C1 segment of cervical spinal cord (tissue), 14 donors: Measurements from ENCODE around the gene CIART.
"Not testable (repeated sequence)": the region's sequence is repeated elsewhere in the genome, so short reads cannot be mapped to it uniquely, and the experiment has no call there.

Experiments
- DNase-seq, 14 donors: peaks; one replicate each; lab custom pipeline; 2025; lab: John Stamatoyannopoulos, UW

Gene CIART, protein sequence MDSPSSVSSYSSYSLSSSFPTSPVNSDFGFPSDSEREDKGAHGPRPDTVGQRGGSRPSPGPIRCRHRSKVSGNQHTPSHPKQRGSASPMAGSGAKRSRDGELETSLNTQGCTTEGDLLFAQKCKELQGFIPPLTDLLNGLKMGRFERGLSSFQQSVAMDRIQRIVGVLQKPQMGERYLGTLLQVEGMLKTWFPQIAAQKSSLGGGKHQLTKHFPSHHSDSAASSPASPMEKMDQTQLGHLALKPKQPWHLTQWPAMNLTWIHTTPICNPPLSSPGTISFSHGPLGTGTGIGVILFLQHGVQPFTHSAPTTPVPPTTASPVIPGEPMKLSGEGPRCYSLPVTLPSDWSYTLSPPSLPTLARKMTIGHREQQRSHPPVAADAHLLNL

DNA sequence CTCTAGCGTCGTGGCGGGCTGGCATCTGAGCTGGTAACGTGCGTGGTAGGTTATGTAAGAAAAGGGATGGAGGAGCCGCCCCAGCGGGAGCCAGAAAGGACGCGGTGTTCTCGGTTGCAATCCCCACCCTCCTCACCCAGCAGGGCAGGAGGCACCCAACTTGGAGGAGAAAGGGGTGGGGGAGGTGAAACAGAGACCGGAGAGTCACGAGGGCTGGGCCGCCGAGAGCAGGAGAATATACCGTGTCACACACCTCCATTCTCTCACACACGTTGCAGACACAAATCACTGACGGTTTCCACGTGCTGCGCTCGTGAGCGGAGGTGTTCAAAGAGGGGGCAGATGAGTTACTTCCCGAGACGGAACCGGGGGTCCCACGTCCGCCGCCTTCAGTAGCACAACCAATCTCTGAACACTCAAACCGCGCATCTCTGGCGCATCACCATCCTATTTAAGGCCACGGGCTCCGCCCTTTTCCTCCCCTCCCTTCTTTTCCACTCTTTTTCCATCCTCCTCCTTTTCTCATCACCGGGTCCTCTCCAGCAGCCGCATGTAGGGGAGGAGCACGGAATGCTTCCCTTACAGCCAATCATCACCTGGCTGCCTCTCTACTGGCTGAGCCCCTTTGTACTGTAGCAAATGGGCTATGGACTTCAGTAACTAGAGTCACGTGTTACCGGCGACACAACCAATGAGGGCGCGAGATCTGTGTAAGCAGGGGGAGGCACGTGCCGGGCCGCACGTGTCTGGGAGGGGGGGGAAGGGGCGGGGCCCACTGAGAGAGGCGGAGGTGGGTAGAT lies at the start of gene CIART:
CIART (plus strand) TSS at position 797 of the 800 bp plus-strand sequence. CDS start 714 bp downstream, outside the sequence.
- DNase-seq, result peak in 13 of 14 donors; percentile 71 to 98 (median 88)

GRCh38 chr1:150232921-150233320 lies 49.4 kb upstream of the CIART start:
- not testable (repeated sequence) for DNase-seq

- peak in 3 of 14 donors; percentile 4 to 45 (median 20) for DNase-seq
Observed at GRCh38 chr1:150233359-150234308, 48.7 kb upstream of the CIART start.

- DNase-seq, result no peak
Observed at GRCh38 chr1:150234309-150234565, 48.1 kb upstream of the CIART start.

- peak in 13 of 14 donors; percentile 9 to 83 (median 66) for DNase-seq
Observed at GRCh38 chr1:150234566-150235293, 47.6 kb upstream of the CIART start.

DNA sequence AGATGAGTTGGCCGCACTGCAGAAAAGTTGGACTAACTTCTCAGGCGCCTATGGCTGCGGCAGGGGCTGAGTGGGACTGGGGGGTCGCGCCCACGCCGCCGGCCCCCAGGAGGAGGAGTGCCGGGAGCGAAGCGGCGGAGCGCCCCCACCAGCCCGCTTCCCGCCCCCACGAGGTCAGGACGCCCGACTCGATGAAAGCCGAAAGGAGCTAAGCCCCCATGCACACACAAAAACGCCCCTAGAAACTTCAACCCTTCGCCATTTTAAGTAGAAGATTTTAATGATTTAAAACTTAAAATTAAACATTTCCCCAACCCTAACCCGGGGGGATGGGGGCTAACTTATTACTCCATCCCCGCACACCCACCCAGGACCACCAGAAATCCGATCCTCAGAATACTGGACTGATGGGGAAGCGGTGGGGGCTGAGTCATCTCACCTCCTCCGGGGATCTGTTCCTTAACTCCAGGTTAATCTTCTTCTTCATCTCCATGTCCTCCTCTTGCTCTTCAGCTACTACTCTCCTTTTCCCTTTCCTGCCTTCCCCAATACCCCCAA lies 47.0 kb upstream of the CIART start:
- peak in 3 of 14 donors; percentile 36 to 69 (median 48) for DNase-seq

DNA sequence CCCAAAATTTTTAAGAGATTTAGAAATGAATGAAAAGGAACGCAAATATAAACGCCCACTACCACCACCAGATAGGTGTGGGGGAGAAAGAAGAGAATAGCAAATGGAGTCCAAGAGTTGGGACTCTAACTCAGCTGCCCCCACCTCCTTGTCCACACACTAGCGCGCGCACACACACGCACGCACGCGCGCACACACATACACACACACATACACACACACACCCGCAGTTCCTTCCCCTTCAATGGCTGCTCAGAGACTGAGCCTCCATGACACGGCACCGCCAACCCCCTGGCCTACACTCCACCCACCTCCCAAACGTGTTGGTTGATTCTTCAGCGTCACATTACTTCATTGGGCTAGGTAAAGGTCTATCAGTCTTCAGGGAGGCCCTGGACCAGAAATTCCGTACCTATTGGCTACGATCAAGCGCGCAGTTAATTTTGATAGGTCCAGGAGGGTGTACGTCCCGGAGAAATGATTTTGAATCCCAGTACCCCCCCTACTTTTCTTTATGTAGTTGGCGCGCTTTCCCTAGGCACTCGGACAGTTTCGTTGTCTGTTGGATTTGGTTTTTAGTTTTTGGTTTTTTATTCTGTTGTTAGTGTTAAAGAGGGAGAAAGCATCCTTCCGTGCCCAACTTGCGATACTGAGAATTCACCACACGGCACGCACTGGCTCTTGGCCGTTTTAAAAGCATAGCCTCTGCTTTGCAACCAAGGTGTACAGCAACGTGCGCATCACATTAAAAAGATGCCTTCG lies 46.3 kb upstream of the CIART start, which contains the start of gene ANP32E:
ANP32E (minus strand) TSS at position 261 of the 762 bp plus-strand sequence. CDS start 326 bp downstream, outside the sequence.
- peak; percentile 31 to 100 (median 88) for DNase-seq

GRCh38 chr1:150236614-150237100 lies 45.7 kb upstream of the CIART start:
- DNase-seq, result no peak

DNA sequence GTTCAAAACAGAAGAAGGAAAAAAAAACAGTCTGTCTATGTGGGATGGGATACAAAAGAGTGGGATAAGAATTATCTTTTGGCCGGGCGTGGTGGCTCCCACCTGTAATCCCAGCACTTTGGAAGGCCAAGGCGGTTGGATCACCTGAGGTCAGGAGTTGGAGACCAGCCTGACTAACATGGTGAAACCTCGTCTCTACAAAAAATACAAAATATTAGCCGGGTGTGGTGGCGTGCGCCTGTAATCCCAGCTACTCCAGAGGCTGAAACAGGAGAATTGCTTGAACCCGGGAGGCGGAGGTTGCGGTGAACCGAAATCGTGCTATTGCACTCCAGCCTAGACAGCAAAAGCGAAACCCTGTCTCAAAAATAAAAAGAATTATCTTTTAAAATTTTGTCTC lies 45.2 kb upstream of the CIART start:
- not testable (repeated sequence) for DNase-seq

DNA sequence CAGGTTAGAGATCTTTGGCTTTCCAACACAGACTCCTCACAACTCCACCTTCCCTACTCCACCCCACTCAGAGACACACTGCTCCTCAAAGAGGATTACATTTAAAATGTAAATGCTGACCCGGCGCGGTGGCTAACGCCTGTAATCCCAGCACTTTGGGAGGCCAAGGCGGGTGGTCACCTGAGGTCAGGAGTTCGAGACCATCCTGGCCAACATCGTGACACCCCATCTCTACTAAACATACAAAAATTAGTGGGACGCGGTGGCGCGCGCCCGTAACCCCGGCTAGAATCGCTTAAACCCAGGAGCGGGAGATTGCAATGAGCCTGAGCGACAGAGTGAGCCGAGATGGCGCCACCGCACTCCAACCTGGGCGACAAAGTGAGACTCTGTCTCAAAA lies 44.6 kb upstream of the CIART start:
- no peak for DNase-seq

DNA sequence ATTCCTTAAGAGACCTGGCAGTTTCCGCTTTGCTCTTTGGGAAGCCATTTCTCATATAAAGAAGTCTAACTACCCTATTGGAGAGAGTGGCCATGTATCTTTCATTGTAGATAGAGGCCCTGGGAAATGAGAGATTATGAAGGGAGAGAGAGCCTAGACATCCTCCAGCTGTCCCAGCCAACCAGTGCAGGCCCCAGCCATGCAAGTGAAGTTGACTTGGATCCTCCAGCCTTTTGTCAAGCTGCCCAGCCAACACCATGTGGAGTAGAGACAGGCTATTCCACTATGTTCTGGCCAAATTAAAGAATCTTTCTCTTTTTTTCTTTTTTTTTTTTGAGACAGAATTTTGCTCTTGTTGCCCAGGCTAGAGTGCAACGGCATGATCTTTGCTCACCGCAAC lies 39.4 kb upstream of the CIART start:
- no peak for DNase-seq

DNA sequence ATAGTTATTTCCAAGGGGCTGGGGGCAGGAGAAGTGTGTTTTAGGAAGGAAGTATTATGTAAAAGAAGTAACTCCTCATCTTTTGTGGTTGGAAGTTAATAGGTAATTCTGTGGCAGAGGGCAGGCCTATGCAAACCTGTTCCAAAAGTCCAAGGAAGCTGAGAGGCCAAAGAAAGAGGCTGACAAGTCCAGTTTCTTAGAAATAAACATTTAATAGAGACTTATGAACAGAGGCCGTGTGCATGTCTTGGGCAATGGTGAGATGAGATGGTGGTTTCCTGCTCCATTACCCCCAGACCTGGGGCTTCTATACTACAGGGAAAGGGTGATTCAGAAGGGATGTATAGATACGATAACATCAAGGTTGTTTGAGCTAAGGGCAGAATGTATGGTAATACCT lies 32.4 kb upstream of the CIART start:
- no peak for DNase-seq

DNA sequence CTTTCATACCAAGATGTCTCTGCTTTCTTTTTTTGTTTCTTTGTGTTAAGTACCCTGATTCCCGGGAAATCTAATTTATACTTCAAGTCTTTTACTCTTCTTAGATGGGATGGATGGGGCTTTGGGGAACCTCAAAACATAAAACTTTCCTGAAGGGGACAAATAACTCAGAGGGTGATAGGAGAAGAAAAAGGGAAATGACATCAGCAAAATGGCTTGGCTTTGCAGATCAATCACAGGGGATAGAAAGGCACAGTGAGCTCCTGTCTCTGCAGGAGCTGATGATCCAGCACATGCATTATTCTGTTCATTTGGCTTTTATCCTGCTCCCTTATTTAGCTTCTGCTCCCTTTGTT lies 26.2 kb upstream of the CIART start:
- peak in 2 of 14 donors; percentile 40 to 46 for DNase-seq

DNA sequence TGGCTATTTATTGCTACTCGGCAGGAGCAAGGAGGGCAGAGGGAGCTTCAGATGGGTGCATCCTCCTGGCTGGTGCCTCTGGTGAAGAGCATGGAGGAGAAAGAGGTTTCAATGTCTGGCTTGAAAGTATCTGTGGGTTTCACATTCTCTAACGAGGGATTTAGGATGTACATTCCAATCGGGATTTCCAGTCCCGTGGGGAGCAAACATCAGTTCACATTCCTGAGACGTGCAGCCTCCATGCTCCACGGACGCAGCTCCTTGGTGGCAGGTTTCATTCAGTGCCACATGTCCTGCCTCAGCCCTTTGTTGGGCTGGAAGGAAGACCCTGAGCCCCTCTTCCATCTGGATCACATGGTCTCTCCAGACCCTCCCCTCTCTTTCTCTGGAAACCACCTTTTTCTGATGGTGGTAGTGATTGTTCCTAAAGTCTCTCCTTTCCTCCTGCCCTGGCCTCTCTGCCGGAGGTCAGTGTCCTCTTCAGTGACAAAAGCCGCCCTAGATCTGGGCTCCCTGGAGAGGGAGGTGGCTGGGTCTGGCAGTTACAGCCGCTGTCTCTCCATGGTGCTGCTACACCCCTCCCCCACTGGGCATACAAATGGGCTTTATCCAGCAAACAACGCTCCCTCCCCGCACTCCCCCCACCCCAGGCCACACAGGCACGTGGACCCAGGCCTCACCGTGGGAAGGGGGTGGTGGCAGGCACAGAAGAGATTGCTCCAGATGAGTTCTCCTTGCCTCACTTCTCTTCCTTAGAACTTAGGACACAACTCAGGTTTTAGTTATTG lies 25.6 kb upstream of the CIART start:
- DNase-seq, result peak in 12 of 14 donors; percentile 20 to 84 (median 63)

DNA sequence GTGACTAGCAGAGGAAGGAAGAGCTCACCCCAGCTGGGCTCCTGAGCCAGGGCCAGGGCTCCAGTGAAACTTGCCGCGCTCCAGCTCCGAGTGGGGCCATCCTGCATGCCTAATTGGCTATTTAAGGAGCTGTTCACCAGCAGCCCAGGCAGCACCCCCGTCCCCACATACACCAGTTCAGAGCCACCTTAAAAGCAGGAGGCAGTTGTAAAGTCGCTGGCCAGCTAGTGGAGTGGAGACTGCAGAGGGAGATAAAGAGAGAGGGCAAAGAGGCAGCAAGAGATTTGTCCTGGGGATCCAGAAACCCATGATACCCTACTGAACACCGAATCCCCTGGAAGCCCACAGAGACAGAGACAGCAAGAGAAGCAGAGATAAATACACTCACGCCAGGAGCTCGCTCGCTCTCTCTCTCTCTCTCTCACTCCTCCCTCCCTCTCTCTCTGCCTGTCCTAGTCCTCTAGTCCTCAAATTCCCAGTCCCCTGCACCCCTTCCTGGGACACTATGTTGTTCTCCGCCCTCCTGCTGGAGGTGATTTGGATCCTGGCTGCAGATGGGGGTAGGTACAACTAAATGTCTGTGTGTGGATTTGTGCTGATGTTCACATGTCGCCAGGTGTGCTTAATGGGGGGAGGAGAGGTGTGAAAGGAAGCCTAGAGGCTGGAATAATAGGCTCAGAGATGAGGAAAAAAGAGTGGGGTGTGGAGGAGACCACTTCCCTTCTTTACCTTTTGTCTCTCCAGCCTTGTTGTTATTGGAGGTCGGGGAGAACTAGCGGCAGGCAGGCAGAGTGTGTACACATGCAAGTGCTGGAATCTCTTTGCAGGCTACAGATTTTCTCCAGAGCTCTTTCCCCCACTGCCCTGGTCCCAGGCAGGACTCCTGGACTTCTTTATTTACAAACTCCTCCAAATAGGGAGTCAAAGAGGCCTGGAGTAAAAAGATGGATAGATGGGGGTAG lies 24.4 kb upstream of the CIART start, which contains the start of gene CA14:
CA14 (plus strand) TSS at position 151 of the 962 bp plus-strand sequence; CDS start at position 506, 355 bp downstream.
- peak in 12 of 14 donors; percentile 33 to 71 (median 49) for DNase-seq

DNA sequence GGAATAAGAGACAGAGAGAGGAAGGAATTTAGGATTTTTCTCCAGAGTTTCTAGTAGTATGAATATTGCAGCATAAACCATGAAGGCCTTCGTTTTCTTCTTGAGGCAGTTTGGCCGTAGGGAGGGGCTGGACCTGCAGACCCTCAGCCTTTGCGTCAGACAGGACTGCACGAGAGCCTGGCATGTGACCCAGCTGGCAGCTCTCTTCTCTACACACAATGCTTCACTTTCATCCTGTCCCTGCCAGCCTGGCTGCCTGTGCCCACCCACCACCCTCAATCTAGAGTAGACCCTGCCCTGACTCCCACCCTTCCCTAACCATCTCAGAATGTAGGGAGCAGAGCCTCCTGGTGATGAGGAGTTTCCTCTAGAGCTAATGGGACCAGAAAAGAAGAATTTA lies 23.1 kb upstream of the CIART start:
- peak in 6 of 14 donors; percentile 4 to 25 (median 14) for DNase-seq
